Dermis blood vessel endothelial cell (primary cell): ENCODE data around the gene TRIO. TPM values are rescaled to one million over a fixed set of nuclear protein-coding genes. Genes with fewer than 3 reads are reported as not detected.

Experiments
- DNase-seq: peaks from one replicate; pipeline ENCODE4 v3.0.0; 2010
- total RNA-seq: library from RNA; depleted of rRNA; stranded (reverse); fragments of >200 nt; gene quantifications from 2 replicates; pipeline ENCODE4 v1.2.3, GENCODE V29; 2014

TRIO gene
- total RNA-seq, 1 donor from 2014 or later: 190 TPM

- DNase-seq: no peak
Measured at GRCh38 chr5:14337593-14337992, 194.5 kb downstream of the TRIO start.

GRCh38 chr5:14339468-14339867, 196.3 kb downstream of the TRIO start:
- DNase-seq: no peak

GRCh38 chr5:14341571-14342230, 198.6 kb downstream of the TRIO start:
- no peak for DNase-seq

- DNase-seq: peak; percentile 60
Measured at GRCh38 chr5:14342306-14342705, 199.2 kb downstream of the TRIO start.

- no peak for DNase-seq
Measured at GRCh38 chr5:14343376-14343775, 200.2 kb downstream of the TRIO start.

- no peak for DNase-seq
Measured at GRCh38 chr5:14347522-14347921, 204.4 kb downstream of the TRIO start.

- no peak for DNase-seq
Measured at GRCh38 chr5:14348142-14348541, 205.0 kb downstream of the TRIO start.

GRCh38 chr5:14349029-14349428, 205.9 kb downstream of the TRIO start:
- DNase-seq: no peak

- no peak for DNase-seq
Measured at GRCh38 chr5:14351086-14351661, 208.0 kb downstream of the TRIO start.

GRCh38 chr5:14351845-14352712, 208.9 kb downstream of the TRIO start:
- peak; percentile 83 for DNase-seq

GRCh38 chr5:14353726-14354474, 210.8 kb downstream of the TRIO start:
- no peak for DNase-seq

GRCh38 chr5:14355391-14355790, 212.2 kb downstream of the TRIO start:
- DNase-seq: no peak

GRCh38 chr5:14356305-14356704, 213.2 kb downstream of the TRIO start:
- no peak for DNase-seq

- DNase-seq: peak; percentile 64
Measured at GRCh38 chr5:14357441-14357840, 214.3 kb downstream of the TRIO start.

- DNase-seq: peak; percentile 23
Measured at GRCh38 chr5:14357851-14358250, 214.7 kb downstream of the TRIO start.

- DNase-seq: no peak
Measured at GRCh38 chr5:14358536-14358935, 215.4 kb downstream of the TRIO start.

GRCh38 chr5:14359069-14360043, 216.2 kb downstream of the TRIO start:
- DNase-seq: no peak

- no peak for DNase-seq
Measured at GRCh38 chr5:14362491-14362890, 219.3 kb downstream of the TRIO start.

- DNase-seq: peak; percentile 28
Measured at GRCh38 chr5:14364096-14364495, 221.0 kb downstream of the TRIO start.

GRCh38 chr5:14364576-14365472, 221.7 kb downstream of the TRIO start:
- peak; percentile 47 for DNase-seq
